OCI-LY7 (cell line): Measurements from ENCODE around the gene ENOPH1.

ENCODE experiments used
- CTCF ChIP-seq: fragments of 200-600 bp; sonication (generic); conservative IDR thresholded peaks from 2 replicates; pipeline ENCODE4 v1.5.1; 2014; ENCODE audit warnings: mild to moderate bottlenecking, antibody characterized with exemption, low read length, moderate library complexity, mixed read lengths
- EZH2phosphoT487 ChIP-seq: fragments of 200-600 bp; sonication (generic); IDR thresholded peaks from 2 replicates; pipeline ENCODE4 v1.6.1; 2018; ENCODE audit warnings: low read depth, borderline replicate concordance, mild to moderate bottlenecking, mixed run types, antibody characterized with exemption, low read length, moderate library complexity, mixed read lengths

- TF ChIP-seq CTCF = no peak
- no peak for TF ChIP-seq EZH2phosphoT487
These were observed 32.9 kb upstream of the ENOPH1 start for GRCh38 chr4:82397527-82397926.
